ENCODE data around the gene CSMD2.
"Not testable (repeated sequence)": the region's sequence is repeated elsewhere in the genome, so short reads cannot be mapped to it uniquely, and the experiment has no call there.

Gene CSMD2

GRCh38 chr1:34164771-34165391, at the start of gene CSMD2:
Gene CSMD2, minus strand, starts transcription at chr1:34165230. Its CDS starts 133 bp downstream, at chr1:34165097.
- DNase-seq, result no peak

GRCh38 chr1:34213956-34214355, 48.9 kb upstream of the CSMD2 start:
- no peak for DNase-seq

GRCh38 chr1:34212673-34213072, 47.6 kb upstream of the CSMD2 start:
- no peak for DNase-seq

GRCh38 chr1:34199927-34200326, 34.9 kb upstream of the CSMD2 start:
- no peak for DNase-seq

GRCh38 chr1:34192621-34193020, 27.6 kb upstream of the CSMD2 start:
- DNase-seq, result no peak

- no peak for DNase-seq
Observed at GRCh38 chr1:34190692-34191091, 25.7 kb upstream of the CSMD2 start.

- DNase-seq, result no peak
Observed at GRCh38 chr1:34188985-34189384, 24.0 kb upstream of the CSMD2 start.

GRCh38 chr1:34188418-34188817, 23.4 kb upstream of the CSMD2 start:
- no peak for DNase-seq

- no peak for DNase-seq
Observed at GRCh38 chr1:34186741-34187494, 21.9 kb upstream of the CSMD2 start.

GRCh38 chr1:34183381-34183780, 18.4 kb upstream of the CSMD2 start:
- not testable (repeated sequence) for DNase-seq

- DNase-seq, result no peak
Observed at GRCh38 chr1:34178072-34178471, 13.0 kb upstream of the CSMD2 start.

- no peak for DNase-seq
Observed at GRCh38 chr1:34176830-34177603, 12.0 kb upstream of the CSMD2 start, which contains the start of gene C1orf94. Gene C1orf94, plus strand, starts transcription at chr1:34176907. Its CDS starts 883 bp downstream, at chr1:34177790.

- no peak for DNase-seq
Observed at GRCh38 chr1:34175744-34176143, 10.7 kb upstream of the CSMD2 start.

GRCh38 chr1:34167389-34167788, 2.4 kb upstream of the CSMD2 start:
- DNase-seq, result no peak

- DNase-seq, result no peak
Observed at GRCh38 chr1:34166625-34167361, 1.8 kb upstream of the CSMD2 start.

GRCh38 chr1:34166191-34166624, 1.2 kb upstream of the CSMD2 start:
- DNase-seq, result no peak

GRCh38 chr1:34165422-34165921, 442 bp upstream of the CSMD2 start:
- DNase-seq, result no peak

- no peak for DNase-seq
Observed at GRCh38 chr1:34163792-34164731, 968 bp downstream of the CSMD2 start.

GRCh38 chr1:34162852-34163766, 1.9 kb downstream of the CSMD2 start:
- DNase-seq, result no peak

- DNase-seq, result no peak
Observed at GRCh38 chr1:34156739-34157138, 8.3 kb downstream of the CSMD2 start.
